Endothelial cell of umbilical vein (primary cell): ENCODE measurements around the gene GRAMD1B. TPM values are rescaled to one million over a fixed set of nuclear protein-coding genes. Genes with fewer than 3 reads are reported as not detected.

Experiments used
- BruUV-seq: library from RNA; stranded (reverse); fragments of 400-500 nt; replicated peaks from 2 replicates; lab custom pipeline; 2021; lab: Mats Ljungman, UMichigan
- CTCF ChIA-PET: fragments of 300-600, 350-600 bp; sonication (Branson Sonifier 250); formaldehyde crosslinking; loops from one replicate; lab custom pipeline; 2021; ENCODE audit warnings: antibody characterized with exemption, inconsistent platforms; lab: Charles Lee
- POLR2A ChIA-PET: fragments of 300-600, 350-600 bp; sonication (Branson Sonifier 250); formaldehyde crosslinking; loops from one replicate; lab custom pipeline; 2021; ENCODE audit warnings: antibody characterized with exemption, inconsistent platforms; lab: Charles Lee
- DNase-seq: peaks from one replicate; pipeline ENCODE4 v3.0.0-alpha.2; 2011; ENCODE audit warnings: low read depth, low spot score
- FAIRE-seq: peaks from 2 replicates; lab custom pipeline; 2011; peaks lifted over from hg19 to GRCh38; lab: Jason Lieb, UNC
- H2AFZ ChIP-seq: 2 replicates; pipeline ENCODE4 v1.6.0; 2012; ENCODE audit warnings: low read depth, low read length, control low read depth, inconsistent platforms
- H3K27ac ChIP-seq: 2 replicates; pipeline ENCODE4 v1.5.1; 2011; ENCODE audit warnings: low read depth, mild to moderate bottlenecking, control low read depth, low read length, moderate library complexity; ENCODE audit not compliant: insufficient read depth
- H3K27me3 ChIP-seq, 2 experiments: 2 replicates each; pipeline versions ENCODE4 v1.6.0 to v1.6.1; 2011; ENCODE audit warnings: low read length in 2 of 2, mixed read lengths in 1 of 2; ENCODE audit not compliant: control insufficient read depth in 2 of 2, insufficient read depth in 2 of 2
- H3K36me3 ChIP-seq, 2 experiments: 2 replicates in 1 of 2; 3 replicates in 1 of 2; pipeline ENCODE4 v1.5.1; 2011; ENCODE audit warnings: low read length in 2 of 2, mild to moderate bottlenecking in 1 of 2, moderate library complexity in 1 of 2; ENCODE audit not compliant: control insufficient read depth in 2 of 2, insufficient read depth in 2 of 2; ENCODE audit errors: extremely low read depth in 1 of 2
- H3K4me1 ChIP-seq: 3 replicates; pipeline ENCODE4 v1.5.1; 2011; ENCODE audit warnings: mild to moderate bottlenecking, low read length; ENCODE audit not compliant: control insufficient read depth, insufficient read depth; ENCODE audit errors: extremely low read depth
- H3K4me2 ChIP-seq: 2 replicates; pipeline ENCODE4 v1.6.1; 2011; ENCODE audit warnings: low read length, control low read depth, mixed read lengths; ENCODE audit not compliant: insufficient read depth
- H3K4me3 ChIP-seq, 3 experiments: fragments of 200-600 bp in 1 of 3; sonication (generic), shearing (Covaris generic) in 1 of 3; replicated peaks in 1 of 3; 2 replicates each; pipeline ENCODE4 v1.5.1; 2011 to 2016; ENCODE audit warnings: control low read depth in 3 of 3, low read length in 3 of 3, mild to moderate bottlenecking in 2 of 3, inconsistent platforms in 1 of 3, low read depth in 1 of 3, moderate library complexity in 1 of 3; ENCODE audit not compliant: insufficient read depth in 1 of 3
- H3K79me2 ChIP-seq: 2 replicates; pipeline ENCODE4 v1.6.0; 2012; ENCODE audit warnings: low read length, inconsistent platforms; ENCODE audit not compliant: control insufficient read depth, insufficient read depth
- H3K9ac ChIP-seq: replicated peaks from 2 replicates; pipeline ENCODE3; 2011; ENCODE audit warnings: low read length, control low read depth; ENCODE audit not compliant: insufficient read depth; ENCODE audit errors: extremely low read depth
- H3K9me1 ChIP-seq: replicated peaks from 3 replicates; pipeline ENCODE4 v1.6.0; 2011; ENCODE audit warnings: mild to moderate bottlenecking, low read length; ENCODE audit not compliant: control insufficient read depth, insufficient read depth; ENCODE audit errors: extremely low read depth
- H3K9me3 ChIP-seq: replicated peaks from 2 replicates; pipeline ENCODE4 v1.5.1; 2012; ENCODE audit warnings: low read length, inconsistent platforms; ENCODE audit not compliant: control insufficient read depth, insufficient read depth
- H4K20me1 ChIP-seq: replicated peaks from 2 replicates; pipeline ENCODE3; 2011; ENCODE audit warnings: mild to moderate bottlenecking, low read length; ENCODE audit not compliant: control insufficient read depth, insufficient read depth; ENCODE audit errors: extremely low read depth
- POLR2AphosphoS5 ChIP-seq: IDR thresholded peaks from 2 replicates; pipeline ENCODE4 v1.6.1; 2012; ENCODE audit warnings: low read depth, mild to moderate bottlenecking, control low read depth, low read length, moderate library complexity; ENCODE audit not compliant: insufficient read depth
- dilution Hi-C: fragments of 300-500 bp; cut with MboI; formaldehyde crosslinking; loops from one replicate; pipeline ENCODE4 v1.15.0; 2019; ENCODE audit warnings: low sequenced_read_pairs; ENCODE audit not compliant: extremely low pct_ligation_motif_present
- intact Hi-C: fragments of 100-400 bp; cut with micrococcal nuclease; formaldehyde crosslinking; loops from one replicate; pipeline ENCODE4 v1.10.0; 2022
- polyA plus RNA-seq, 4 experiments: library from polyadenylated mRNA; depleted of rRNA in 3 of 4; stranded (reverse) in 3 of 4; unstranded in 1 of 4; fragments of >200 nt; gene quantifications; 2 replicates each; pipeline versions ENCODE4 v1.2.1 to v1.2.3, GENCODE V29; 2011 to 2012; ENCODE audit warnings: missing spikeins in 1 of 4
- total RNA-seq: library from RNA; stranded (reverse); gene quantifications from 2 replicates; pipeline ENCODE4 v1.2.3, GENCODE V29; 2021
- TF ChIP-seq, protein P1 (sequence below), 2 donors: IDR thresholded peaks; 1 replicate in 1 of 2; 2 replicates in 1 of 2; pipeline ENCODE4 v1.5.1; 2011; ENCODE audit warnings: low read length in 2 of 2, mild to moderate bottlenecking in 2 of 2, moderate library complexity in 2 of 2, control low read depth in 1 of 2, inconsistent platforms in 1 of 2, low read depth in 1 of 2; ENCODE audit not compliant: insufficient read depth in 1 of 2; ENCODE audit errors: extremely low read depth in 1 of 2

Gene GRAMD1B
- total and polyA plus RNA-seq, 2 donors (not counting 3 experiments of a cell fraction or from before 2014, with no cell fraction given), result 5.1 to 11.1 TPM

DNA sequence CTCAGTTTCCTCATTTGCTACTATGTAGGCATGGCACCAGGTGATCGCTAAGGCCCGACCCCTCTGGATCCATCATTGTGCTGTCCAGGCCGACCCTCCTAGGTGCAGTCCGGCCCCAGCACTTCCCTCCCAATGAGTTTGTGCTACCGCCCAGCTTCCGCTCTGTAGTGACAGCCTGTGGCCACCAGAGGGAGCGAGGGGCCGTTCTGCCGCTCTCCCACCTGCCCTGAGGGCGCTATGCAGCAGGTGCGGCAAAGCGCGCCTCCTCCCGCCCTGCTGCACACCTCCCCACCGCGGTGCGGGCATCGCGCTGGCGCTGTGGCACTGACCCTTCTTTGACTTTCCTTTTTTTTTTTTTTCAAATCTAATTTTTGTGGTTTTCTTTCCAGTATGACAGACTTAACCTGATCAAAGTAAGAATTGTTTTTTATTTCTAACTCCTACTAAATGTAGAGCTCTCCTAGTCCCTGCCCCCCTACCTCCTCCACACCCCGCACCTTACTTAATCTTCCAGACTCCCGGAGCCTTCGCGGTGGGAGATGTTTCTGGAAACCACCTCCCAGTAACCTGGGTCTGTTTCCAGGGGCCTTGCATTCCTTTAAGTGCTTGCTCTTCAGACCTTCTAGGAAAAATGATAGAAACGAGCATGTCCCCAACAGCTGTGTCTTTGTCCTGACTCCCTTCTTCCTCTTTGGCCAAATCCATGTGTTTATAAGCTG, 150.6 kb downstream of the GRAMD1B start:
- intact Hi-C loops (loop anchor here (1.0 kb wide), 4 partner anchors 10 to 131 kb away; no protein-coding TSS in a partner anchor), dilution Hi-C loops (no loop called here)
- CTCF ChIA-PET, result interaction anchor here (0.6 to 4.4 kb wide), 46 partner anchors 9 to 497 kb away, joined by 3 to 117 read pairs (median 4); partner anchors contain the start of gene SCN3B
- Histone ChIP-seq H3K4me1 (peaks cover 5% of the 10 kb centered on the region), H4K20me1 (no peaks in the 10 kb centered on the region), H3K9me1 (no peaks in the 10 kb centered on the region), H2AFZ (no peak overlapping the region), H3K9me3 (no peaks in the 10 kb centered on the region), H3K27ac (no peak overlapping the region), H3K4me3 (no peak overlapping the region), H3K79me2 (no peaks in the 10 kb centered on the region), H3K4me2 (no peak overlapping the region), H3K9ac (no peak overlapping the region), H3K27me3 (peaks cover 2 to 4% of the 10 kb centered on the region in 2 experiments), H3K36me3 (no peaks in the 10 kb centered on the region)
- POLR2A ChIA-PET, result no interaction called here
- TF ChIP-seq, protein P1, sequence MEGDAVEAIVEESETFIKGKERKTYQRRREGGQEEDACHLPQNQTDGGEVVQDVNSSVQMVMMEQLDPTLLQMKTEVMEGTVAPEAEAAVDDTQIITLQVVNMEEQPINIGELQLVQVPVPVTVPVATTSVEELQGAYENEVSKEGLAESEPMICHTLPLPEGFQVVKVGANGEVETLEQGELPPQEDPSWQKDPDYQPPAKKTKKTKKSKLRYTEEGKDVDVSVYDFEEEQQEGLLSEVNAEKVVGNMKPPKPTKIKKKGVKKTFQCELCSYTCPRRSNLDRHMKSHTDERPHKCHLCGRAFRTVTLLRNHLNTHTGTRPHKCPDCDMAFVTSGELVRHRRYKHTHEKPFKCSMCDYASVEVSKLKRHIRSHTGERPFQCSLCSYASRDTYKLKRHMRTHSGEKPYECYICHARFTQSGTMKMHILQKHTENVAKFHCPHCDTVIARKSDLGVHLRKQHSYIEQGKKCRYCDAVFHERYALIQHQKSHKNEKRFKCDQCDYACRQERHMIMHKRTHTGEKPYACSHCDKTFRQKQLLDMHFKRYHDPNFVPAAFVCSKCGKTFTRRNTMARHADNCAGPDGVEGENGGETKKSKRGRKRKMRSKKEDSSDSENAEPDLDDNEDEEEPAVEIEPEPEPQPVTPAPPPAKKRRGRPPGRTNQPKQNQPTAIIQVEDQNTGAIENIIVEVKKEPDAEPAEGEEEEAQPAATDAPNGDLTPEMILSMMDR (IDR thresholded peaks at IDR 0.05; ENCODE audit: extremely low read depth in 1 of 2, insufficient read depth in 1 of 2, low read depth in 1 of 2, low read length in 2 of 2), result peak; percentile 91 to 98
- TF ChIP-seq POLR2AphosphoS5, result no peak
- DNase-seq, result peak; percentile 49
- no TSS peak for BruUV-seq
- peak; percentile 60 for FAIRE-seq
